22Rv1 (cell line): ENCODE results near the gene ZCCHC2.

ENCODE experiments used
- H3K27ac ChIP-seq: fragments of 450-650 bp; 2 replicates; pipeline ENCODE4 v1.5.1; 2017
- CTCF ChIP-seq: fragments of 450-650 bp; IDR thresholded peaks from 2 replicates; pipeline ENCODE4 v1.5.1; 2017; ENCODE audit warnings: mild to moderate bottlenecking
- ZFX ChIP-seq: fragments of 450-650 bp; IDR thresholded peaks from 2 replicates; pipeline ENCODE4 v1.6.1; 2017; ENCODE audit warnings: antibody characterized with exemption, borderline replicate concordance

ZCCHC2 gene

DNA sequence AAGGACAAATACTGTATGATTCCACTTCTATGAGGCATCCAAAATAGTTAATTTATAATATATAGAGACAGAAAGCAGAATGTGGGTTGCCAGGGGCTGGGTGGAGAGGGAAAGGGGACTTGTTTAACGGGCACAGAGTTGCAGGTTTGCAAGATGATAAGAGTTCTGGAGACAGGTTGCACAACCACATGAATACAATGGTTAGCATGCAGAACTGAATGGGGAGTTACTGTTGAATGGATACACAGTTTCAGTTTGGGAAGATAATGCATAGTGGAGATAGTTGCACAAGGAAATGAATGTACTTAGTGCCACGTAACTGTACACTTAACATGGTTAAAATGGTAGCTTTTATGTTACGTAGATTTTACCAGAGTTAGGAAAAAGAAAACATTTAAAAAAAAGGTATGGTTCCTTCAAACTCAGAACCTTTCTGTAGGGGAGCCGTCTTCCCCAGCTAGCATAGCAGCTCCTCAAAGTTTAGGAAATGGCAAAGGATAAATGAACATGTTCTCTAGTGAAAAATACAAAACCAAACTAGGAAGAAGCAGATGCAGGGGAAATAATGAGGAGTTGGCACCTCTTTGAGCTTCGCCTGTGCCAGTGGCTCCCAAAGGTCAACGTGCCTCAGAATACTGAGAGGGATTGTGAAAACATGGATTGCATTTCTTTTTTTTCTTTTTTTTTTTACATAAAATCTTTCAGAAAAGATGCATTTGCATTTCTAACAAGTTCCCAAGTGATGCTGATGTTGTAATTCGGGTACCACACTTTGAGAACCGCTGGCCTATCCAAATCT lies 95.2 kb downstream of the ZCCHC2 start:
- no peak overlapping the region for H3K27ac ChIP-seq
- TF ChIP-seq ZFX (no peak), CTCF (no peak)

DNA sequence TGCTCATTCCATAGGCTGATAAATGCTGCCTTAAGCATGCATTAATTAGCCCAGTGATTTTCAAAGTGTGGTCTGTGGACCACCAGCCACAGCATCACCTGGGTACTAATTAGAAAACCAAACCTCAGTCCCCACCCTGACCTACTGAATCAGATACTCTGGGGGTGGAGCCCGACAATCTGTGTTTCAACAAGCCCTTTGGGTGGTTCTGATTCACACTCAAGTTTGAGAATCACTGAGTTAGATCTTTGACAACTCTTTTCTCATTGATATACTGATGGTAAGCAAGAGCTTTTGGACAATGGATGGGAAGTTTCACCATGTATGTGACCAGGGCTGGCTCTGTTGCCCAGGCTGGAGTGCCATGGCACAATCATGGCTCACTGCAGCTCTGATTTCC lies 95.9 kb downstream of the ZCCHC2 start:
- TF ChIP-seq CTCF (no peak), ZFX (no peak)
- no peak overlapping the region for H3K27ac ChIP-seq

DNA sequence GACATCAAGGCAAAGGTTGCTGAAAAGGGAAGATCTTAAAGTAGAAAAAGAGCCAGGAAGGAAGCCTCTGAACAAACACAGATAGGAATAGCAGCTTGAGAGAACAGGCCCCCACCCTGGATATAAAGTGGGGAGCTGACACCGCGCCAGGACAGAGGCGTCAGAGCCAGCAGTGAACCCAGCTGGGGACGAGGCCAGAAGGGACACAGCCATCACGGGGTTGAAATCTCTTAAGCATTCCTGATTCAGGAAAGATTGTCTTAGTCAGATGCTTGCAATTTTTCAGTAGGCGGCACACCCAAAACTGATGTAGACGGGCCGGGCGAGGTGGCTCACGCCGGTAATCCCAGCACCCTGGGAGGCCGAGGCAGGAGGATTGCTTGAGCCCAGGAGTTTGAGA lies 98.7 kb downstream of the ZCCHC2 start:
- H3K27ac ChIP-seq: no peak overlapping the region
- TF ChIP-seq CTCF: no peak
- TF ChIP-seq ZFX: no peak

GRCh38 chr18:62625019-62625418 lies 102.2 kb downstream of the ZCCHC2 start:
- TF ChIP-seq ZFX: no peak
- no peak for TF ChIP-seq CTCF
- no peak overlapping the region for H3K27ac ChIP-seq
